AG04449 (cell line): ENCODE data around the gene PDIK1L.

Source experiments
- CTCF ChIA-PET: fragments of 350-600 bp; formaldehyde crosslinking; extraction: SDS; loops from one replicate; lab custom pipeline; 2021; ENCODE audit warnings: antibody characterized with exemption; lab: Yijun Ruan, JAX
- POLR2A ChIA-PET: fragments of 400-600, 350-600 bp; formaldehyde crosslinking; extraction: SDS; loops from one replicate; lab custom pipeline; 2020; ENCODE audit warnings: antibody characterized with exemption, inconsistent platforms; lab: Yijun Ruan, JAX
- DNase-seq: peaks from one replicate; pipeline ENCODE4 v3.0.0-alpha.2; 2010; ENCODE audit warnings: low read depth, low spot score
- H3K4me3 ChIP-seq: 2 replicates; pipeline ENCODE4 v1.5.1; 2011; ENCODE audit warnings: low read depth, mild to moderate bottlenecking, control low read depth, low read length
- TF ChIP-seq, protein P1 (sequence below): IDR thresholded peaks from one replicate; pipeline ENCODE4 v1.5.1; 2011; ENCODE audit warnings: mild to moderate bottlenecking, moderate library complexity, low read length, control low read depth, inconsistent platforms; ENCODE audit not compliant: insufficient read depth; ENCODE audit errors: missing control alignments

PDIK1L gene

DNA sequence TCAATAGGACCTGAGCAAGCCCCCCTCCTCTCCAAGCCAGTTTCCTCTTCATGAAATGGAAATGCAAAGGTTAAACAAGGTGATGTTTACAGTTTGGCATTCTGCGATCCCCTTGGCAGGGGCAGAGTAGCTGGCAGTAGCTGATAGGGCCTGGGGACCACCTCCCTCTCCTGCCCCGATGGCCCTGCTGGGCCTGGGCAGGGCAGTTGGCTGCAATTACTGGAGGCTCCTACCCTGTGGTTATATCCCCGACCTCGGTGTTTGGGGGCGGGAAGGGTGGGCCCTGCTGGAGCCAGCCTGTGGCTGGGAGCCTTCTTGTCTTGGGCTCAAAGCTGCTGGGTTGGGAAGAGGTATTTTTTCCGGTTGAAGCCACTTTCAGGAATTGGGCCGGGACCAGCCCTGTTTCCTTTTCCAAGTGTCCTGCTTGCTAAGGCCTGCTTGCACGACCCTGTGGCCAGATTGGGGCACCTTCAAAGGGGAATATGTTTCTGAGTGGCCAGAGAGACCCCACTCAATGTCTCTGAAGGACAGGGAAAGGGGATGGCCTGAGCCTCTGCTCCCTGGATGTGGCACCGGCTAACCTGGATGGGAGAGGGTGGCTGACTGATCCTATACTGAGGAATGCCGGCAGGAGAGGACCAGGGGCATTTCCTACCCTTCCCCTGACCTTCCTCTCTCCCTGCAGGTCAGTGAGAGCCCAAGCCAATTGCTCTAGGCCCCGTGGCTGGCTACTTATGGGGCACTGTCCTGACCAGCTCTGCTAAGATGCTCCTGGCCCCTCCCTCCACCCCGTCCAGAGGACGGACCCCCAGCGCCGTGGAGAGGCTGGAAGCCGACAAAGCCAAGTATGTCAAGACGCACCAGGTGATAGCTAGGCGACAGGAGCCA, 49.1 kb downstream of the PDIK1L start:
- H3K4me3 ChIP-seq, result peak overlapping the region; percentile 30
- POLR2A ChIA-PET, result no interaction called here
- CTCF ChIA-PET, result interaction anchor here (0.9 to 4.0 kb wide), 5 partner anchors 9 to 256 kb away, joined by 3 to 22 read pairs (median 5); partner anchors contain the start of gene ZNF593
- TF ChIP-seq, protein P1, sequence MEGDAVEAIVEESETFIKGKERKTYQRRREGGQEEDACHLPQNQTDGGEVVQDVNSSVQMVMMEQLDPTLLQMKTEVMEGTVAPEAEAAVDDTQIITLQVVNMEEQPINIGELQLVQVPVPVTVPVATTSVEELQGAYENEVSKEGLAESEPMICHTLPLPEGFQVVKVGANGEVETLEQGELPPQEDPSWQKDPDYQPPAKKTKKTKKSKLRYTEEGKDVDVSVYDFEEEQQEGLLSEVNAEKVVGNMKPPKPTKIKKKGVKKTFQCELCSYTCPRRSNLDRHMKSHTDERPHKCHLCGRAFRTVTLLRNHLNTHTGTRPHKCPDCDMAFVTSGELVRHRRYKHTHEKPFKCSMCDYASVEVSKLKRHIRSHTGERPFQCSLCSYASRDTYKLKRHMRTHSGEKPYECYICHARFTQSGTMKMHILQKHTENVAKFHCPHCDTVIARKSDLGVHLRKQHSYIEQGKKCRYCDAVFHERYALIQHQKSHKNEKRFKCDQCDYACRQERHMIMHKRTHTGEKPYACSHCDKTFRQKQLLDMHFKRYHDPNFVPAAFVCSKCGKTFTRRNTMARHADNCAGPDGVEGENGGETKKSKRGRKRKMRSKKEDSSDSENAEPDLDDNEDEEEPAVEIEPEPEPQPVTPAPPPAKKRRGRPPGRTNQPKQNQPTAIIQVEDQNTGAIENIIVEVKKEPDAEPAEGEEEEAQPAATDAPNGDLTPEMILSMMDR, result no peak
- DNase-seq, result no peak

DNA sequence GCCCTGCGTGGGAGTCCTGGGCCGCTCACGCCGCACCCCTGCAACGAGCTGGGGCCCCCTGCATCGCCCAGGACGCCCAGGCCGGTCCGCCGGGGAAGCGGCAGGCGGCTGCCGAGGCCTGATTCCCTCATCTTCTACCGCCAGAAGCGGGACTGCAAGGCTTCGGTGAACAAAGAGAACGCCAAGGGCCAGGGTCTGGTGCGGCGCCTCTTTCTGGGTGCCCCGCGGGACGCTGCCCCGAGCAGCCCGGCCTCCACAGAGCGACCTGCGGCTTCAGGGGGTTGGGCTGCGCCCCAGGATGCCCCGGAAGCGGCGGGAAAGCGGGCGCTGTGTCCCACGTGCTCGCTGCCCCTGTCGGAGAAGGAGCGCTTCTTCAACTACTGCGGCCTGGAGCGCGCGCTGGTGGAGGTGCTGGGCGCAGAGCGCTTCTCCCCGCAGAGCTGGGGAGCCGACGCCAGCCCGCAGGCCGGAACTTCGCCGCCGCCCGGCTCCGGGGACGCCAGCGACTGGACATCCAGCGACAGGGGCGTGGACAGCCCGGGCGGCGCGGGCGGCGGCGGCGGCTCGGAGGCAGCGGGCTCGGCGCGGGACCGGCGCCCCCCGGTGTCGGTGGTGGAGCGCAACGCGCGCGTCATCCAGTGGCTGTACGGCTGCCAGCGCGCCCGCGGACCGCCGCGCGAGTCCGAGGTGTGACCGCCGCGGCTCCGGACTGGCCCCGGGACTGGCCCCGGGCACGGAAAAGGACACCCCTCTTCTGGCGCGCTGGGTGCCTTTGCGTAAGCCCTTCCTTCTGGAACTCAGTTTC, 50.0 kb downstream of the PDIK1L start:
- peak overlapping the region; percentile 30 for H3K4me3 ChIP-seq

DNA sequence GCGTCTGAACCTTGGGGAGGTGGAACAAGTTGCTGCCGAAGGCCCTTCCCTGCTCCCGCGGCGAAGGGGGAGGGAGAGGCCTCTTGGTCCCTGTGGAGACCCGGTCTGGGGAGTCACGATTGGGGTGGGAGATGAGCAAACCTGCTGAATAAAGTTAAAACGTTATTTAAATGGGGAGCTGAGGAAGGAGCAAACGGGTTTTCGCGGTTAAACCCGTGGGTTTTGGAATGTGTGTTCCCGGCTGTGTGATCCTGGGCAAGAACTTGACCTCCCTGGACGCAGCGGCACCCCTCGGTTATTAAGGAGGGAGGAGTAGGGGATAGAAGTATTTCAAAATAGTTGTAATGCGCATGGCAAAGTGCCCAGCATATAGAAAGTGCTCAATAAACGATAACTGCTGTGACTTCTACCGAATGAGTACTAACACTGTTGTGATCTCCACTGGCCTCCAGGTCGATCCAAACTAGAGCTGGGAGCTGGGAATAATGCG, 50.6 kb downstream of the PDIK1L start:
- TF ChIP-seq, protein P1, result no peak
- DNase-seq, result no peak
- POLR2A ChIA-PET, result no interaction called here
- H3K4me3 ChIP-seq, result peak overlapping the region; percentile 30
- CTCF ChIA-PET, result interaction anchor here (0.9 to 4.0 kb wide), 6 partner anchors 12 to 128 kb away, joined by 3 to 22 read pairs (median 5); no protein-coding TSS in a partner anchor

More for the DNA sequence above, 50.0 kb downstream of the PDIK1L start:
- POLR2A ChIA-PET, result no interaction called here
- CTCF ChIA-PET, result interaction anchor here (1.0 to 4.0 kb wide), 7 partner anchors 8 to 256 kb away, joined by 3 to 22 read pairs (median 5); partner anchors contain the start of gene ZNF593
- no peak for DNase-seq
- TF ChIP-seq, protein P1, result peak; percentile 18

DNA sequence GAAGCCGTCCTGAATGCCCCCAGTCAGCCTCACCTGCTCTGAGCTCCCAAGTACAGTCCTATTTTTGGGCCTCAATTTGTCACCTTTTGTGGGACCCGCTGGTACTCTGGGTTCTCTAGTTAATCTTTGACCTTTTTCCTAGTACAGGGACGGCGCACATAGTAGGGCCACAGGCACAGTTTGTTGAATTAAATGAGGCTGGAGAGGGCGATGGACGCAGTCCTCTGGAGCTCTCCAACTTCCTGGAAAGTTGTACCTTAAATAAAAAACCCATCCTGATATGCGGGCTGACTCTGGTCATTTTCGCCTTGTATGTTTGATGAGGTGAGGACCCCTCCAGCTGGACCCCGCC, 52.0 kb downstream of the PDIK1L start:
- POLR2A ChIA-PET, result no interaction called here
- H3K4me3 ChIP-seq, result peak overlapping the region; percentile 44
- CTCF ChIA-PET, result interaction anchor here (0.6 to 4.1 kb wide), 17 partner anchors 9 to 268 kb away, joined by 3 to 36 read pairs (median 4); partner anchors contain the start of gene CNKSR1
- DNase-seq, result no peak
- TF ChIP-seq, protein P1, result no peak

- TF ChIP-seq, protein P1, result peak; percentile 72
- ChIA-PET CTCF (interaction anchor here (0.7 to 4.1 kb wide), 23 partner anchors 9 to 268 kb away, joined by 3 to 36 read pairs (median 4); partner anchors contain the start of genes CEP85 and CNKSR1), POLR2A (no interaction called here)
- DNase-seq, result no peak
- H3K4me3 ChIP-seq, result peak overlapping the region; percentile 44
Observed at GRCh38 chr1:26164036-26164860, 52.6 kb downstream of the PDIK1L start.
